ENCODE results near the gene GALNT2.

Gene GALNT2

DNA sequence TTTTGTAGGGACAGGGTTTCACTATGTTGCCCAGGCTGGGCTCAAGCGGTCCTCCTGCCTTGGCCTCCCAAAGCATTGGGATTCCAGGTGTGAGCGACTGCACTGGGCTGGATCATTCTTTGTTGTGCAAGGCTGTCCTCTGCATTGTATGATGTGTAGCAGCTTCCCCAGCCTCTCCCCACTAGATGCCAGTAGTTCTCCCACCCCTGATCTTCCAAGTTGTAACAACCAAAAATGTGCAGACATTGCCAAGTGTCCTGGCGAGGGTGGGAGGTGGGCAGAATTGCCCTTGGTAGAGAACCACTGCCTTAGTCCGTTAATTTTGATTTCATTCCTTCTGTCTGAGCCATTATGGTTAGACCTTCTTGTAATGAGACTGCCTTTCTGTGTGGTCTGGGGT is 7.2 kb downstream of the GALNT2 start:
- Histone ChIP-seq H3K4me1 (ENCODE audit: insufficient read depth, low read length) (peaks cover 28% of the 10 kb centered on the region), H3K9me3 (ENCODE audit: low read length) (no peaks in the 10 kb centered on the region), H3K27ac (ENCODE audit: low read depth, low read length) (no peak overlapping the region), H3K27me3 (ENCODE audit: control insufficient read depth in 1 of 2, insufficient read depth in 2 of 2, low read length in 2 of 2) (no peaks in the 10 kb centered on the region), H3K4me3 (ENCODE audit: low read depth in 1 of 2, low read length in 2 of 2) (no peak overlapping the region), H3K9ac (ENCODE audit: low read length) (no peak overlapping the region), H3K36me3 (ENCODE audit: insufficient read depth, low read length) (peaks cover 5% of the 10 kb centered on the region)

- Histone ChIP-seq H3K36me3 (ENCODE audit: insufficient read depth, low read length) (peaks cover 5% of the 10 kb centered on the region), H3K27ac (ENCODE audit: low read depth, low read length) (no peak overlapping the region), H3K4me3 (ENCODE audit: low read depth in 1 of 2, low read length in 2 of 2) (no peak overlapping the region), H3K9me3 (ENCODE audit: low read length) (no peaks in the 10 kb centered on the region), H3K4me1 (ENCODE audit: insufficient read depth, low read length) (peaks cover 23% of the 10 kb centered on the region), H3K27me3 (ENCODE audit: control insufficient read depth in 1 of 2, insufficient read depth in 2 of 2, low read length in 2 of 2) (no peaks in the 10 kb centered on the region), H3K9ac (ENCODE audit: low read length) (no peak overlapping the region)
These were observed 7.7 kb downstream of the GALNT2 start for GRCh38 chr1:230074762-230075161.

DNA sequence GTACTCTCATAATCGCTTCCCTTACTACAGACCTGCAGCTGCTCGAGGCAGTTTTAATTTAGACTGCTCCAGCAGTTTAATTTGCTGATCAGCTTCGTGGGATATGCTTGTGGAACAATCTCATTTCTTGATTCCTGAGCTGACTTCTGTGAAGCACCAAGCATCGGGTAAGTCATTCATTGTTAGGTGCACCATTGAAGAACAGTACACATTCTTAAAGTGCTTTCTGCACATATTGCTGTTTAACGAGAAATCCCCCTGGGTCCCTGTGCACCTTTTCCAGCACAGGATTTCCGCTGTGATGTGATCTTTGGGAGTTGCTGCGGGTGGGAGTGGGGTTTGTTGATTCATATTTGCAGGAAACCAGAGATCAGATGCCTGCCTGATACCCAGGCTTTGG is 9.1 kb downstream of the GALNT2 start:
- Histone ChIP-seq H3K4me1 (ENCODE audit: insufficient read depth, low read length) (peaks cover 12% of the 10 kb centered on the region), H3K9ac (ENCODE audit: low read length) (no peak overlapping the region), H3K9me3 (ENCODE audit: low read length) (no peaks in the 10 kb centered on the region), H3K27ac (ENCODE audit: low read depth, low read length) (no peak overlapping the region), H3K4me3 (ENCODE audit: low read depth in 1 of 2, low read length in 2 of 2) (no peak overlapping the region), H3K27me3 (ENCODE audit: control insufficient read depth in 1 of 2, insufficient read depth in 2 of 2, low read length in 2 of 2) (no peaks in the 10 kb centered on the region), H3K36me3 (ENCODE audit: insufficient read depth, low read length) (peaks cover 5% of the 10 kb centered on the region)

- peaks cover 12% of the 10 kb centered on the region for H3K4me1 ChIP-seq (ENCODE audit: insufficient read depth, low read length)
- no peaks in the 10 kb centered on the region for H3K9me3 ChIP-seq (ENCODE audit: low read length)
- no peak overlapping the region for H3K27ac ChIP-seq (ENCODE audit: low read depth, low read length)
- peaks cover 5% of the 10 kb centered on the region for H3K36me3 ChIP-seq (ENCODE audit: insufficient read depth, low read length)
- H3K4me3 ChIP-seq (ENCODE audit: low read depth in 1 of 2, low read length in 2 of 2) = no peak overlapping the region
- H3K9ac ChIP-seq (ENCODE audit: low read length) = no peak overlapping the region
- H3K27me3 ChIP-seq (ENCODE audit: control insufficient read depth in 1 of 2, insufficient read depth in 2 of 2, low read length in 2 of 2) = no peaks in the 10 kb centered on the region
These were observed 10.0 kb downstream of the GALNT2 start for GRCh38 chr1:230077011-230077410.

- peaks cover 12% of the 10 kb centered on the region for H3K4me1 ChIP-seq (ENCODE audit: insufficient read depth, low read length)
- H3K27ac ChIP-seq (ENCODE audit: low read depth, low read length) = no peak overlapping the region
- peaks cover 5% of the 10 kb centered on the region for H3K36me3 ChIP-seq (ENCODE audit: insufficient read depth, low read length)
- no peak overlapping the region for H3K9ac ChIP-seq (ENCODE audit: low read length)
- no peak overlapping the region for H3K4me3 ChIP-seq (ENCODE audit: low read depth in 1 of 2, low read length in 2 of 2)
- no peaks in the 10 kb centered on the region for H3K9me3 ChIP-seq (ENCODE audit: low read length)
- no peaks in the 10 kb centered on the region for H3K27me3 ChIP-seq (ENCODE audit: control insufficient read depth in 1 of 2, insufficient read depth in 2 of 2, low read length in 2 of 2)
These were observed 10.6 kb downstream of the GALNT2 start for GRCh38 chr1:230077436-230078213.

- H3K27ac ChIP-seq (ENCODE audit: low read depth, low read length) = no peak overlapping the region
- H3K9me3 ChIP-seq (ENCODE audit: low read length) = no peaks in the 10 kb centered on the region
- H3K9ac ChIP-seq (ENCODE audit: low read length) = no peak overlapping the region
- peaks cover 5% of the 10 kb centered on the region for H3K36me3 ChIP-seq (ENCODE audit: insufficient read depth, low read length)
- peaks cover 12% of the 10 kb centered on the region for H3K4me1 ChIP-seq (ENCODE audit: insufficient read depth, low read length)
- no peaks in the 10 kb centered on the region for H3K27me3 ChIP-seq (ENCODE audit: control insufficient read depth in 1 of 2, insufficient read depth in 2 of 2, low read length in 2 of 2)
- H3K4me3 ChIP-seq (ENCODE audit: low read depth in 1 of 2, low read length in 2 of 2) = no peak overlapping the region
These were observed 12.4 kb downstream of the GALNT2 start for GRCh38 chr1:230079199-230080024.

DNA sequence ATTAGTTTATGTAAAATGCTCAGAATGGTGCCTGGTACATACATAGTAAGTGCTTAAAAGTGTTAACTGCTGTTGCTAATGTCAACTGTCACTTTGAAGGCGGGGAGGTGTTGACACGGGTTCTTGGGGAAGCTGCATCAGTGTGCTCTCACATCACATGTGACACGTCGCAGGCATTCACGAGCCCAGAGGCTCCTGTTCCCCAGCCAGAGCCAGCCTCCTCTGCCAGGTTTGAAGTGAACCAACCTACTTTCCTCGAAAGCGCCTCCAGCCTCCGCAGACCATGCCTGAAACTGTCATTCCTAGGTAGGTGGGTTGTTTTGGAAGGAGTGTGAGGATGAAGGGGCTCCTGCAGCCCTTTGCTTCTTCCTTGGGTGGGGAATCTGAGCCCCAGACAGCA is 13.8 kb downstream of the GALNT2 start:
- Histone ChIP-seq H3K27me3 (ENCODE audit: control insufficient read depth in 1 of 2, insufficient read depth in 2 of 2, low read length in 2 of 2) (no peaks in the 10 kb centered on the region), H3K36me3 (ENCODE audit: insufficient read depth, low read length) (peaks cover 4% of the 10 kb centered on the region), H3K4me3 (ENCODE audit: low read depth in 1 of 2, low read length in 2 of 2) (no peak overlapping the region), H3K4me1 (ENCODE audit: insufficient read depth, low read length) (peaks cover 19% of the 10 kb centered on the region), H3K27ac (ENCODE audit: low read depth, low read length) (no peak overlapping the region), H3K9me3 (ENCODE audit: low read length) (no peaks in the 10 kb centered on the region), H3K9ac (ENCODE audit: low read length) (no peak overlapping the region)

- H3K4me1 ChIP-seq (ENCODE audit: insufficient read depth, low read length) = peaks cover 19% of the 10 kb centered on the region
- no peak overlapping the region for H3K27ac ChIP-seq (ENCODE audit: low read depth, low read length)
- H3K9me3 ChIP-seq (ENCODE audit: low read length) = no peaks in the 10 kb centered on the region
- no peak overlapping the region for H3K9ac ChIP-seq (ENCODE audit: low read length)
- no peaks in the 10 kb centered on the region for H3K36me3 ChIP-seq (ENCODE audit: insufficient read depth, low read length)
- no peaks in the 10 kb centered on the region for H3K27me3 ChIP-seq (ENCODE audit: control insufficient read depth in 1 of 2, insufficient read depth in 2 of 2, low read length in 2 of 2)
- H3K4me3 ChIP-seq (ENCODE audit: low read depth in 1 of 2, low read length in 2 of 2) = no peak overlapping the region
These were observed 14.7 kb downstream of the GALNT2 start for GRCh38 chr1:230081751-230082150.

DNA sequence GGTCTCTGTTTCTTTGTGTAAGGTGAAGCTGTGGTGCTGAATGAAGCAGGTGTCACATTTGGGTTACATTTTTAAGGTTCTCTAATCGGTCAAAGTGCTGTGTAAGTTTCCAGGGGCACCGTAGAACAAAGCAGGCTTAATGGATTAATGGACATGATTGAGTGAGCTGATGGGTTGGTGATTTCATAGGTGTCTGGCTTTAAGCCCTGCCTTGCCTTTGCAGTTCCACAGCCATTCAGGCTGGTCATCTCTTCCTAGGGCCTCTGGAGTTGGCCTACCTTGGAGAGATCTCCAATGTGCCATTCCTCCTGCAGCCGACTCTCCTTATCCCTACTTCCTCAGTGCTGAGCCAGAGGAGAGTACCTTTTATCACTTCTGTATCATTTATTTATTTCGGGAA is 15.2 kb downstream of the GALNT2 start:
- H3K4me1 ChIP-seq (ENCODE audit: insufficient read depth, low read length) = peaks cover 20% of the 10 kb centered on the region
- no peak overlapping the region for H3K4me3 ChIP-seq (ENCODE audit: low read depth in 1 of 2, low read length in 2 of 2)
- H3K27ac ChIP-seq (ENCODE audit: low read depth, low read length) = no peak overlapping the region
- H3K9me3 ChIP-seq (ENCODE audit: low read length) = no peaks in the 10 kb centered on the region
- H3K36me3 ChIP-seq (ENCODE audit: insufficient read depth, low read length) = no peaks in the 10 kb centered on the region
- no peak overlapping the region for H3K9ac ChIP-seq (ENCODE audit: low read length)
- no peaks in the 10 kb centered on the region for H3K27me3 ChIP-seq (ENCODE audit: control insufficient read depth in 1 of 2, insufficient read depth in 2 of 2, low read length in 2 of 2)

DNA sequence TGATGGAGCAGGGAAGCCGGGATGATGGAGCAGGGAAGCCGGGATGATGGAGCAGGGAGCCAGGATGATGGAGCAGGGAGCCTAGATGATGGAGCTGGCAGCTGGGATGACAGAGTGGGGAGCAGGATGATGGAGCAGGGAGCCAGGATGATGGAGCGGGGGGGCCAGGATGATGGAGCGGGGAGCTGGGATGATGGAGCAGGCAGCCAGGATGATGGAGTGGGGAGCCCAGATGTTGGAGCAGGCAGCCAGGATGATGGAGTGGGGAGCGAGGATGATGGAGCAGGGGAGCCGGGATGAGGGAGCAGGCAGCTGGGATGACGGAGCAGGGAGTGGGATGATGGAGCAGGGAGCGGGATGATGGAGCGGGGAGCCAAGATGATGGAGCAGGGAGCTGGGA is 16.0 kb downstream of the GALNT2 start:
- H3K9ac ChIP-seq (ENCODE audit: low read length) = no peak overlapping the region
- no peaks in the 10 kb centered on the region for H3K27me3 ChIP-seq (ENCODE audit: control insufficient read depth in 1 of 2, insufficient read depth in 2 of 2, low read length in 2 of 2)
- H3K4me3 ChIP-seq (ENCODE audit: low read depth in 1 of 2, low read length in 2 of 2) = no peak overlapping the region
- H3K27ac ChIP-seq (ENCODE audit: low read depth, low read length) = no peak overlapping the region
- H3K4me1 ChIP-seq (ENCODE audit: insufficient read depth, low read length) = peaks cover 29% of the 10 kb centered on the region
- H3K9me3 ChIP-seq (ENCODE audit: low read length) = no peaks in the 10 kb centered on the region
- H3K36me3 ChIP-seq (ENCODE audit: insufficient read depth, low read length) = no peaks in the 10 kb centered on the region

DNA sequence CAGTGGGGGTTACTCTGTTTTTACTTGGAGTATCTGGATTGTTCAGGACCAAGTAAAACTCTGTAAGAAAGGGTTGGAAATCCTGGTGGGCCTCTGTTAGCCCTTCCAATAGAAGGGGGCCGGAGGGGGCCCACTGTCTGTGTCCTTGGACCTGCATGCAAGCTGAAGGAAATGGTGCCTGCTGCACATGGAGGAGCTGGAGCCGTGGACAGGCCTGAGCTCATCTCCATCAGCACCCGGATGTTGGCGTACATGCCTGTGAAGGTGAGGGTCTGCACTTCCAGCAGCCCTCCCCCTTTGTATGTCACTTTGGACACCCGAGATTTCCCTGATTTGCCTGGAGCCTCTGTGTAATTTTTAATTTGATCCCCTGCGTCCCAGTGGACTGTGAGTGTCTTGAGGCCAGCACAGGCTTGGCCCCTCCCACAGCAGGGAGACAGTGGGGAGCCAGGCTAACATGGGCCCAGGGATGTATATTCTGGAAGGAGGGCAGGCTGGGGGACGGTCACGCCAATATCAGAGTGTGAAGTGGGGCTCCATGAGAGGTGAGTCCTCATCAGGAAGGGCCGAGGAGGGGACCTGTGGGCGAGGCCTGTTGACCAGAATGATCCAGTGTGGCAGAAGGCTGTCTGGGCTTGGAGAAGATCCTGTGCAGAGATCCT is 16.8 kb downstream of the GALNT2 start:
- Histone ChIP-seq H3K4me1 (ENCODE audit: insufficient read depth, low read length) (peaks cover 31% of the 10 kb centered on the region), H3K9ac (ENCODE audit: low read length) (no peak overlapping the region), H3K4me3 (ENCODE audit: low read depth in 1 of 2, low read length in 2 of 2) (no peak overlapping the region), H3K27ac (ENCODE audit: low read depth, low read length) (peak overlapping the region; percentile 7), H3K9me3 (ENCODE audit: low read length) (no peaks in the 10 kb centered on the region), H3K36me3 (ENCODE audit: insufficient read depth, low read length) (no peaks in the 10 kb centered on the region), H3K27me3 (ENCODE audit: control insufficient read depth in 1 of 2, insufficient read depth in 2 of 2, low read length in 2 of 2) (no peaks in the 10 kb centered on the region)
